Spleen (tissue), 7 donors: Measurements from ENCODE around the gene FRMD4A.

Experiments used
- CTCF ChIP-seq, 11 experiments: fragments of 200-600 bp in 7 of 11; fragments of 450-650 bp in 4 of 11; sonication (generic) in 4 of 11; IDR thresholded peaks in 8 of 11; conservative IDR thresholded peaks in 3 of 11; 1 replicate in 7 of 11; 2 replicates in 4 of 11; pipeline versions ENCODE4 v1.4.0 to v1.8.0; 2016 to 2021; ENCODE audit warnings: antibody characterized with exemption in 11 of 11, inconsistent platforms in 4 of 11, mild to moderate bottlenecking in 1 of 11
- POLR2A ChIP-seq, 3 donors: fragments of 450-650 bp; IDR thresholded peaks; one replicate each; pipeline ENCODE4 v1.5.1; 2017; ENCODE audit warnings: antibody characterized with exemption in 3 of 3, mild to moderate bottlenecking in 1 of 3
- donor health status: DM: no; HTN: no; CAD: no; lungs with moderate emphysema.
- donor health status: DM: no; HTN: no; CAD: no.
- donor health status: DM: no; HTN: no; CAD: no.

- no peak for TF ChIP-seq CTCF (IDR thresholded peaks at IDR 0.05 in 8 of 11, conservative IDR thresholded peaks at IDR 0.05 in 3 of 11)
- no peak for TF ChIP-seq POLR2A (IDR thresholded peaks at IDR 0.05)
Observed at GRCh38 chr10:13712476-13712836, 618.3 kb downstream of the FRMD4A start.
